NCI-H2196 (cell line): ENCODE data around the gene NR2C2AP.

Experiments used
- DNase-seq: peaks from one replicate; lab custom pipeline; 2025; ENCODE audit not compliant: unreplicated experiment; lab: John Stamatoyannopoulos, UW

The NR2C2AP gene

GRCh38 chr19:19215792-19216191, 12.6 kb upstream of the NR2C2AP start:
- DNase-seq, result no peak

GRCh38 chr19:19214892-19215291, 11.7 kb upstream of the NR2C2AP start:
- DNase-seq, result no peak

- DNase-seq, result no peak
Observed at GRCh38 chr19:19214159-19214490, 10.9 kb upstream of the NR2C2AP start.

- DNase-seq, result no peak
Observed at GRCh38 chr19:19213426-19214158, 10.4 kb upstream of the NR2C2AP start.

- no peak for DNase-seq
Observed at GRCh38 chr19:19212916-19213315, 9.7 kb upstream of the NR2C2AP start.

- DNase-seq, result peak; percentile 18
Observed at GRCh38 chr19:19211499-19212420, 8.5 kb upstream of the NR2C2AP start, which contains the start of gene NCAN. TSS of gene NCAN (plus strand) at chr19:19211958. CDS start at chr19:19216954, 4,996 bp downstream.

- DNase-seq, result no peak
Observed at GRCh38 chr19:19209372-19209771, 6.2 kb upstream of the NR2C2AP start.

GRCh38 chr19:19207637-19208572, 4.7 kb upstream of the NR2C2AP start:
- no peak for DNase-seq

GRCh38 chr19:19206938-19207337, 3.7 kb upstream of the NR2C2AP start:
- DNase-seq, result no peak

GRCh38 chr19:19205416-19206410, 2.5 kb upstream of the NR2C2AP start:
- DNase-seq, result no peak

GRCh38 chr19:19204181-19204580, 967 bp upstream of the NR2C2AP start:
- DNase-seq, result no peak

- DNase-seq, result no peak
Observed at GRCh38 chr19:19202707-19203011, 555 bp downstream of the NR2C2AP start.

GRCh38 chr19:19201697-19202630, 1.2 kb downstream of the NR2C2AP start:
- DNase-seq, result no peak

GRCh38 chr19:19193926-19194325, 9.3 kb downstream of the NR2C2AP start:
- DNase-seq, result no peak

- DNase-seq, result no peak
Observed at GRCh38 chr19:19192910-19193423, 10.2 kb downstream of the NR2C2AP start.

- DNase-seq, result peak; percentile 99
Observed at GRCh38 chr19:19192078-19192882, 10.9 kb downstream of the NR2C2AP start, which contains the start of the genes BORCS8 and RFXANK. TSS of gene BORCS8 (minus strand) at chr19:19192152. CDS start at chr19:19192117, 35 bp downstream. TSS of gene RFXANK (plus strand) at chr19:19192258. CDS start at chr19:19193947, 1,689 bp downstream.

- no peak for DNase-seq
Observed at GRCh38 chr19:19191768-19192077, 11.5 kb downstream of the NR2C2AP start.

GRCh38 chr19:19186742-19187141, 16.5 kb downstream of the NR2C2AP start:
- no peak for DNase-seq
